K562 (cell line): ENCODE results near the gene TRIM47. TPM values are rescaled to one million over a fixed set of nuclear protein-coding genes. Genes with fewer than 3 reads are reported as not detected.
A peak's percentile ranks its signal among the peaks of the same experiment; 100 is the strongest.

Experiments used
- ATAC-seq: fragments of 200-7000 bp; cut with Tn5 transposase; 3 replicates; pipeline ENCODE4 v1.9.1; 2020; ENCODE audit warnings: moderate library complexity
- BruUV-seq: library from RNA; stranded (reverse); fragments of 400-500 nt; replicated peaks from 2 replicates; lab custom pipeline; 2021; lab: Mats Ljungman, UMichigan
- CTCF ChIA-PET: fragments of 300-600 bp; formaldehyde crosslinking; extraction: SDS; loops from one replicate; lab custom pipeline; 2021; ENCODE audit warnings: low intra/inter-chr PET ratio; lab: Yijun Ruan, JAX
- POLR2A ChIA-PET: fragments of 300-600, 350-650 bp; sonication (Branson Sonifier 250); formaldehyde crosslinking; extraction: SDS; loops from one replicate; lab custom pipeline; 2021; ENCODE audit warnings: antibody characterized with exemption, inconsistent platforms; lab: Yijun Ruan, JAX
- DNase-seq, 4 experiments: peaks; one replicate each; pipeline versions ENCODE4 v3.0.0 to v3.0.0-alpha.2; 2011 to 2018; ENCODE audit warnings: low spot score in 3 of 4, mixed read lengths in 3 of 4; ENCODE audit errors: extremely low read depth in 1 of 4
- FAIRE-seq: peaks from 2 replicates; lab custom pipeline; 2011; peaks lifted over from hg19 to GRCh38; lab: Jason Lieb, UNC
- H2AFZ ChIP-seq: 2 replicates; pipeline ENCODE4 v1.6.0; 2011; ENCODE audit warnings: low read depth, low read length, control low read depth, inconsistent platforms
- H3K27ac ChIP-seq: fragments of 200-600 bp; 3 replicates; pipeline ENCODE4 v1.8.0; 2011; ENCODE audit warnings: low read depth, mild to moderate bottlenecking, control low read depth, inconsistent platforms, low read length, moderate library complexity, mixed read lengths; ENCODE audit errors: extremely low read depth
- H3K27me3 ChIP-seq, 2 experiments: fragments of 300-600 bp in 1 of 2; 2 replicates in 1 of 2; 3 replicates in 1 of 2; pipeline versions ENCODE4 v1.6.0 to v1.8.0; 2011; ENCODE audit warnings: inconsistent platforms in 2 of 2, low read length in 2 of 2, mild to moderate bottlenecking in 1 of 2, mixed read lengths in 1 of 2, moderate library complexity in 1 of 2; ENCODE audit not compliant: control insufficient read depth in 2 of 2, insufficient read depth in 2 of 2
- H3K36me3 ChIP-seq: fragments of 300-600 bp; 3 replicates; pipeline ENCODE4 v1.8.0; 2011; ENCODE audit warnings: mild to moderate bottlenecking, low read length, inconsistent platforms; ENCODE audit not compliant: control insufficient read depth, insufficient read depth
- H3K4me1 ChIP-seq, 2 experiments: fragments of 200-600 bp in 1 of 2; replicated peaks in 1 of 2; 2 replicates in 1 of 2; 3 replicates in 1 of 2; pipeline versions ENCODE4 v1.5.1 to v1.8.0; 2011; ENCODE audit warnings: inconsistent platforms in 2 of 2, low read length in 2 of 2, mild to moderate bottlenecking in 1 of 2, mixed read lengths in 1 of 2, moderate library complexity in 1 of 2; ENCODE audit not compliant: control insufficient read depth in 2 of 2, insufficient read depth in 2 of 2
- H3K4me2 ChIP-seq: 2 replicates; pipeline ENCODE4 v1.6.1; 2011; ENCODE audit warnings: low read length, control low read depth, inconsistent platforms, mixed read lengths; ENCODE audit not compliant: insufficient read depth
- H3K4me3 ChIP-seq: fragments of 200-600 bp; sonication (generic), shearing (Covaris generic); 2 replicates; pipeline ENCODE4 v1.5.1; 2016; ENCODE audit warnings: control low read depth, inconsistent platforms
- H3K79me2 ChIP-seq: fragments of 200-600 bp; 3 replicates; pipeline ENCODE4 v1.8.0; 2011; ENCODE audit warnings: low read length, inconsistent platforms; ENCODE audit not compliant: control insufficient read depth, insufficient read depth
- H3K9ac ChIP-seq, 2 experiments: 2 replicates each; pipeline versions ENCODE4 v1.6.0 to v1.6.1; 2011; ENCODE audit warnings: low read depth in 2 of 2, low read length in 2 of 2, control low read depth in 1 of 2, inconsistent platforms in 1 of 2, mild to moderate bottlenecking in 1 of 2, mixed read lengths in 1 of 2; ENCODE audit not compliant: insufficient read depth in 1 of 2
- H3K9me1 ChIP-seq: one replicate; pipeline ENCODE4 v1.6.0; 2011; ENCODE audit warnings: inconsistent platforms, mild to moderate bottlenecking, low read length, moderate library complexity; ENCODE audit not compliant: control insufficient read depth, insufficient read depth
- H3K9me3 ChIP-seq: replicated peaks from 2 replicates; pipeline ENCODE4 v1.5.1; 2011; ENCODE audit warnings: low read depth, low read length, inconsistent platforms; ENCODE audit not compliant: control insufficient read depth, insufficient read depth
- H4K20me1 ChIP-seq: replicated peaks from 2 replicates; pipeline ENCODE4 v1.6.1; 2011; ENCODE audit warnings: low read length, inconsistent platforms, mixed read lengths; ENCODE audit not compliant: control insufficient read depth, insufficient read depth
- ATF1 ChIP-seq, 2 experiments: fragments of 450-650 bp in 1 of 2; IDR thresholded peaks; 2 replicates each; pipeline ENCODE4 v1.6.1; 2016; ENCODE audit warnings: missing compliant biosample characterization in 1 of 2, missing genetic modification characterization in 1 of 2
- HDAC6 ChIP-seq: IDR thresholded peaks from 2 replicates; pipeline ENCODE4 v1.6.1; 2012; ENCODE audit warnings: low read depth, mild to moderate bottlenecking, control low read depth, inconsistent platforms, low read length, moderate library complexity
- HLTF ChIP-seq: fragments of 450-650 bp; IDR thresholded peaks from 2 replicates; pipeline ENCODE4 v1.6.1; 2016
- MYBL2 ChIP-seq, 2 experiments: fragments of 450-650 bp in 1 of 2; sonication (generic) in 1 of 2; formaldehyde crosslinking in 1 of 2; IDR thresholded peaks; 2 replicates each; pipeline versions ENCODE4 v1.6.1 to v1.8.1; 2017 to 2022; ENCODE audit warnings: borderline replicate concordance in 1 of 2, inconsistent platforms in 1 of 2, low read depth in 1 of 2, mild to moderate bottlenecking in 1 of 2, missing genetic modification reagents in 1 of 2, moderate library complexity in 1 of 2
- NFYB ChIP-seq: IDR thresholded peaks from 2 replicates; pipeline ENCODE4 v1.6.1; 2011; ENCODE audit warnings: mild to moderate bottlenecking, moderate library complexity; ENCODE audit not compliant: insufficient read length; ENCODE audit errors: extremely low read depth
- YY1 ChIP-seq, 3 experiments: IDR thresholded peaks; 2 replicates each; pipeline ENCODE4 v1.6.1; 2011; ENCODE audit warnings: low read length in 2 of 3, mild to moderate bottlenecking in 2 of 3, moderate library complexity in 2 of 3, borderline replicate concordance in 1 of 3, control low read depth in 1 of 3, low read depth in 1 of 3; ENCODE audit not compliant: insufficient read depth in 3 of 3, insufficient replicate concordance in 2 of 3, control insufficient read depth in 1 of 3, insufficient read length in 1 of 3; ENCODE audit errors: extremely low read depth in 1 of 3
- ZBTB17 ChIP-seq: fragments of 450-650 bp; formaldehyde crosslinking; IDR thresholded peaks from 2 replicates; pipeline ENCODE4 v1.4.0; 2020; ENCODE audit warnings: mild to moderate bottlenecking
- ZBTB2 ChIP-seq: fragments of 450-650 bp; IDR thresholded peaks from 2 replicates; pipeline ENCODE4 v1.6.1; 2016; ENCODE audit warnings: antibody characterized with exemption
- ZNF699 ChIP-seq: fragments of 250-450 bp; sonication (Bioruptor Pico); IDR thresholded peaks from 2 replicates; pipeline ENCODE4 v1.8.0; 2021; ENCODE audit warnings: mild to moderate bottlenecking, moderate library complexity; ENCODE audit not compliant: insufficient replicate concordance
- ZNF830 ChIP-seq: fragments of 250-450 bp; sonication (Bioruptor Pico); IDR thresholded peaks from 2 replicates; pipeline ENCODE4 v1.5.0; 2021; ENCODE audit warnings: mild to moderate bottlenecking
- WGBS: fragments of 100-300 bp; shearing (Covaris generic); methylation state at CpG from one replicate; pipeline ENCODE4 v1.1.6; 2016; ENCODE audit warnings: low coverage, mixed read lengths; ENCODE audit not compliant: insufficient coverage; ENCODE audit errors: missing lambda C conversion rate; 5-methylcytosine and 5-hydroxymethylcytosine counted together
- in situ Hi-C: fragments of 300-500 bp; cut with MboI; formaldehyde crosslinking; loops from 4 replicates; pipeline ENCODE4 v1.15.0; 2018; ENCODE audit warnings: inconsistent platforms, mixed read lengths
- intact Hi-C: fragments of 100-400 bp; cut with micrococcal nuclease; formaldehyde crosslinking; loops from 2 replicates; pipeline ENCODE4 v1.14.2; 2022
- polyA plus RNA-seq, 8 experiments: library from polyadenylated mRNA; depleted of rRNA in 4 of 8; stranded (reverse) in 5 of 8; unstranded in 3 of 8; fragments of >200 nt; fragmentation: Nextera tagmentation in 2 of 8; fragmentation: Illumina TruSeq in 1 of 8; extraction: Ambion mirVana in 2 of 8; extraction: Trizol in 1 of 8; gene quantifications; 2 replicates each; pipeline versions ENCODE4 v1.2.1 to v1.2.3, GENCODE V29; 2011 to 2014; ENCODE audit warnings: inconsistent platforms in 1 of 8, missing spikeins in 1 of 8
- total RNA-seq, 7 experiments: library from RNA; depleted of rRNA in 6 of 7; stranded (reverse); fragments of >200 nt in 6 of 7; fragmentation: Illumina TruSeq in 2 of 7; extraction: Trizol in 2 of 7; gene quantifications; 2 replicates each; pipeline versions ENCODE4 v1.2.1 to v1.2.3, GENCODE V29; 2011 to 2021; ENCODE audit warnings: low replicate concordance in 1 of 7

The TRIM47 gene
- total and polyA plus RNA-seq, 9 of the 15 experiments (the other 6 are each of a cell fraction or from before 2014, with no cell fraction given): 0.56 to 6.1 (median 3.2) TPM

- WGBS: 95% methylated on average over 15 of the region's 16 CpGs
- no peak overlapping the region for H3K27ac ChIP-seq
- intact Hi-C loops: no loop called here
- H3K9me3 ChIP-seq: no peaks in the 10 kb centered on the region
- H3K9ac ChIP-seq: peak overlapping the region in 1 of 2 experiments; percentile 69; a peak in 2 of 4 replicates
- no peak for DNase-seq
- H3K36me3 ChIP-seq: peaks cover 69% of the 10 kb centered on the region; the same call in 2 of the 3 replicates
- in situ Hi-C loops: no loop called here
- no peak overlapping the region for H3K4me2 ChIP-seq
- ChIA-PET POLR2A (interaction anchor here (0.6 to 15.9 kb wide), 7 partner anchors 21 to 735 kb away, joined by 3 to 169 read pairs (median 5); partner anchors contain the start of genes TRIM47 and WBP2), CTCF (no interaction called here)
- peaks cover 13 to 77% of the 10 kb centered on the region in 2 experiments; a peak in 4 of 5 replicates for H3K4me1 ChIP-seq
- no peak for FAIRE-seq
- no TSS peak for BruUV-seq
- peaks cover 4% of the 10 kb centered on the region for H3K9me1 ChIP-seq
- no peaks in the 10 kb centered on the region for H4K20me1 ChIP-seq
- no peaks in the 10 kb centered on the region for H3K27me3 ChIP-seq
- H3K79me2 ChIP-seq: peaks cover 41% of the 10 kb centered on the region
- H3K4me3 ChIP-seq: no peak overlapping the region
- no peak for ATAC-seq
- H2AFZ ChIP-seq: no peak overlapping the region
- no peak for TF ChIP-seq ZNF830
- TF ChIP-seq ZBTB2: no peak
- TF ChIP-seq HLTF: no peak
- TF ChIP-seq ATF1 (CRISPR knock-in tag; IDR thresholded peaks at IDR 0.05): no peak
- no peak for TF ChIP-seq ATF1 (tag; IDR thresholded peaks at IDR 0.05)
- TF ChIP-seq HDAC6: no peak
- no peak for TF ChIP-seq NFYB
- no peak for TF ChIP-seq YY1 (IDR thresholded peaks at IDR 0.05; ENCODE audit: borderline replicate concordance in 1 of 3, control insufficient read depth in 1 of 3, extremely low read depth in 1 of 3, insufficient read depth in 3 of 3, insufficient read length in 1 of 3, insufficient replicate concordance in 2 of 3, low read depth in 1 of 3, low read length in 2 of 3)
- TF ChIP-seq ZBTB17 (CRISPR knock-in tag): no peak
- TF ChIP-seq MYBL2 (IDR thresholded peaks at IDR 0.05; ENCODE audit: low read depth): no peak
- TF ChIP-seq MYBL2 (CRISPR knock-in tag; IDR thresholded peaks at IDR 0.05; ENCODE audit: borderline replicate concordance): no peak
- no peak for TF ChIP-seq ZNF699
Measured at GRCh38 chr17:75898791-75899190, 20.4 kb upstream of the TRIM47 start.
